ENCODE data around the gene TMEM170A.
A peak's percentile ranks its signal among the peaks of the same experiment; 100 is the strongest.
"Not testable (repeated sequence)": the region's sequence is repeated elsewhere in the genome, so short reads cannot be mapped to it uniquely, and the experiment has no call there.

TMEM170A gene

GRCh38 chr16:75464122-75464918 lies at the start of gene TMEM170A:
Gene TMEM170A (minus strand): TSS chr16:75464689. CDS start chr16:75464600, 89 bp downstream.
- peak; percentile 96 for ATAC-seq
- peak; percentile 100 for DNase-seq

DNA sequence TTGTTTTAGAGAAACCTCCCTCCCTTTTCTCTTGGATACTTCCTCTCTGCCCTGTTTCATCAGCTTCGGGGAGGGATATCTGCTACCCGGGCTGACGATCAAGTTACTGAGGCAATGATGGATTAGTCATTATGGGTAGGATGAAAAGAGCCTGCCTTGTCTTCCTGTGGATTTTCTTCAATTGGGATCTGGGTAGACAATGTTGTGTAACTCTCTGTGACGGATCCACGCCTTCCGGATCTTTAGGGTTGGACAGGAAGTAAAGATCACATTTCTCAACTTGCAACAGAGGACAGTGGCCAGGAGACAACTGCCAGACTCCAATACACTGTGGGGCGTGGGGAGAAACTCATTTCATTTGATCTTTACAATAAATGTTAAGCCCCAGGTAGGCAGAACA lies 42.1 kb upstream of the TMEM170A start:
- DNase-seq: no peak
- ATAC-seq: no peak

DNA sequence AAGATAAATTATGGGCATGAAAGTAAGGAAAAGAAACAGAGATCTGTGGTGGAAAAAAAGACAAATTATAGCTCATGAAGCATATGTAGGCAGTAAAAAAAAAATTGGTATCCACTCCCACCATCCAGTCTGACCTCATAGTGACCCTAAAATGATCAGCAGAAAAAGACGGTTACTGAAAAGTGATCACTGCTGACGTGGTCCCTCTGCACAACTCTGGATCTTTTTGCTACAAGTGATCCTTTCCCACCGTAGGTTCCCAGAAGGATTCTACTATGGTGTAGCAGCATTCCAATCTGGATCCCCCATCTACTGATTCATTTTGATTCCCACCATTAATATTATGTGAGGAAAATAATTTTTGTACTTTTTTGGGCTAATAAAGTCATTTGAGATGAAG lies 41.6 kb upstream of the TMEM170A start:
- DNase-seq (no peak), ATAC-seq (no peak)

- ATAC-seq: no peak
- DNase-seq: no peak
Observed at GRCh38 chr16:75503801-75504200, 39.3 kb upstream of the TMEM170A start.

- DNase-seq (no peak), ATAC-seq (no peak)
Observed at GRCh38 chr16:75502916-75503605, 38.6 kb upstream of the TMEM170A start.

DNA sequence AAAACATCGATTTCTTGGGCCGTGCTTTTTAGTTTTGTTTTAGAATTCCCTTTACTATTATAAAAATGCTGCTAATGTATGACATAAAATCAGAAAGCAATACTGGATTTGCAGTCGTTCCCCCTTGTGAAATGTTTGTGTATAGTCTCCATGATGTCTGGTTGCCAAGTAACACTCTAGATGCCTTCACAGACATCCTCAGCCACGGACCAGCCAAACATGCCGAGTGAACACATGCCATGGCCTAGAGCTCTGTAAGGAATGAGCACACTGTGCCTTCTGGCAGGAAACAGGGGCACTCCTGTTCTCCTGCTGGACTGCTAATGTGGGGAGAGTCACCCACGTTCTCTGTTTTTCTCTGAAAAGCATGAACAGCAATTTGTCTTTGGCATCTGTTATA lies 37.3 kb upstream of the TMEM170A start:
- not testable (repeated sequence) for ATAC-seq, DNase-seq

DNA sequence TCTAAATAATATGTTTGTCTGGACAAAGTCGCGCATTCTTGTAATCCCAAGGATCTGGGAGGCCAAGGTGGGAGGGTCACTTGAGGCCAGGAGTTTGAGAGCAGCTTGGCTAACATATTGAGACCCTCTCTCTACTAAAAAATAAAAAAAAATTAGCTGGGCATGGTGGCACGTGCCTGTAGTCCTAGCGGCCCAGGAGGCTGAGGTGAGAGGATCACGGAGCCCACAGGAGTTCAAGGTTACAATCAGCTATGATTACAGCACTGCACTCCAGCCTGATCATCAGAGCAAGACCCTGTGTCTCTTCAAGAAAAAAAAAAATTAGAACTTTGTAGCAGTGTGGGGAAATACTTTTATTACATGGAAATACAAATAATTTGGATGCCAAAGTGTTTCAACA lies 36.9 kb upstream of the TMEM170A start:
- DNase-seq: no peak
- no peak for ATAC-seq

- ATAC-seq, DNase-seq: not testable (repeated sequence)
Observed at GRCh38 chr16:75498605-75499322, 34.3 kb upstream of the TMEM170A start.

DNA sequence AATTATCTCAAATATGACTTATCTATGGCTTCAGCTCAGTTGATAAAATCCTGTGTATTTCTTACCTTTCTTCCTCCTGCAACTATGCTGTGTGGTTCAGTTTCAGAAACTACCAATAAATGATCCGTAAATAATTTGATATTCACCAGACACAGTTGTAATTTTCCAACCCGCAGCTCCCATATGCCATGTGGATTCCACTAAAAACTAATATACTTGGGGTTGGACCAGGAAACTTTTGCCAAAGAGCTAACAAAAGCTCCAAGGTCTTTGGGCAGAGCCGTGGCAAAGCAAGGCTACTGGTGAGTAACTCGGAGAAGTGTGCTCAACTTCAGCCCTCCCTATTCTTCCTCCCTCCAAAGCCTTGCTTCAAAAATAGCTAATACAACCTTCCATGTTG lies 33.1 kb upstream of the TMEM170A start:
- DNase-seq: no peak

GRCh38 chr16:75495076-75495674 lies 30.7 kb upstream of the TMEM170A start, which contains the start of gene CHST6:
Gene CHST6 (minus strand): TSS chr16:75495441. CDS start chr16:75479828, 15,613 bp downstream.
- peak; percentile 52 for DNase-seq

More for the DNA sequence above, 33.1 kb upstream of the TMEM170A start:
- ATAC-seq: no peak

DNA sequence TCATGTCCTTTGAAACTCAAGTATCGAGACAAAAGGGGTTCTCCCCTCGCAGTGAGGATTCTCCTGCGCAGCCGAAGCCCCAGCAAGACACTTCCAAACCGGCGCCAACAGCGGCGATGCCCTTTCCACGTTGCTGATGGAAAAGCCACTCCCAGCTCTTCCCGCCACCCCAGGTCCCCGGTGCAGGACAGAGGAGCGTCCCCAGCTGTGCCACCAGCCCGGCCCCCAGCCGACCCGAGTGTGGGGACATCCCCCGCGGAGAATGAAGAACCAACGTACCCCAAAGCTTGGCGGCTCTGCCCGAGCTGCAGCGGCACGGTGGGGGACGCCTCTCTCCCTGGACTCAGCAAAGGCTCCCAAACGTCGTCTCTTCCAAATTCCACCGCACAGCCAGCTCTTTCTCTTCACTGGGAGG lies 30.2 kb upstream of the TMEM170A start:
- no peak for ATAC-seq
- DNase-seq: no peak

More at GRCh38 chr16:75495076-75495674, 30.7 kb upstream of the TMEM170A start, which contains the start of gene CHST6:
- ATAC-seq: peak; percentile 69

DNA sequence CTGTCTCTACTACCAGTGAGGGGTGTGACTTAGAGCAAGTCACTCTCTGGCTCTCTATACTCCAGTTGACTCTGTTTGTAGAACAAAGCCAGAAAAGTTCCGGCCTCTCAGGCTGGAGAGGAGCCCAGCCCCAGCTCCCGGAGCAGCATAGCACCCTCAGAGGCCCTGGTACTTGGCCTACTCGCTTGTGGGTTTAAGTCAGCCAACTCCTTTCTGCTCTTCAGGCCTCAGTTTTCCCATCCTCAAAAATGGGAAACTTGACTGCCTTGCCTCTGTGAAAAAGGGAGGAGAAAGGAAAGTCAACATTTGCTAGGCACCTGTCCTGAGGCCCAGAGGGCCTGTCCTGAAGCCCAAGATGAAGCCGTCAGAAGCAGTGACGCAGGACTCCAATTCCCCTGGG lies 29.7 kb upstream of the TMEM170A start:
- DNase-seq (no peak), ATAC-seq (no peak)

- DNase-seq: no peak
- ATAC-seq: no peak
Observed at GRCh38 chr16:75491876-75492275, 27.4 kb upstream of the TMEM170A start.

DNA sequence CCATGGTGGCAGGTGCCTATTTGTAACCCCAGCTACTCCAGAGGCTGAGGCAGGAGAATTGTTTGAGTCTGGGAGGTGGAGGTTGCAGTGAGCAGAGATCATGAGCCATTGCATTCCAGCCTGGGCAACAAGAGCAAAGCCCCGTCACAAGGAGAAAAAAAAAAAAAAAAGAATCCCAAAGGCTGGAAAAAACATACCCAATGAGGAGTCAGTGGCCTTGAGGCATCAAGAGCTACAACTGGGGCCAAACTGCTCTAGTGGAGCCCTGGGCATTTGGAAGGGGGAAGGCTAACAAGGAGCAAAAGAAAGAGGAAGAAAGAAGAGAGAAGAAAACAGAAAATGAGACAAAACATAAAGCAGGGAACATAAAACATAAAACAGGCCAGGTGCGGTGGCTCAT lies 23.8 kb upstream of the TMEM170A start:
- DNase-seq (no peak), ATAC-seq (no peak)

DNA sequence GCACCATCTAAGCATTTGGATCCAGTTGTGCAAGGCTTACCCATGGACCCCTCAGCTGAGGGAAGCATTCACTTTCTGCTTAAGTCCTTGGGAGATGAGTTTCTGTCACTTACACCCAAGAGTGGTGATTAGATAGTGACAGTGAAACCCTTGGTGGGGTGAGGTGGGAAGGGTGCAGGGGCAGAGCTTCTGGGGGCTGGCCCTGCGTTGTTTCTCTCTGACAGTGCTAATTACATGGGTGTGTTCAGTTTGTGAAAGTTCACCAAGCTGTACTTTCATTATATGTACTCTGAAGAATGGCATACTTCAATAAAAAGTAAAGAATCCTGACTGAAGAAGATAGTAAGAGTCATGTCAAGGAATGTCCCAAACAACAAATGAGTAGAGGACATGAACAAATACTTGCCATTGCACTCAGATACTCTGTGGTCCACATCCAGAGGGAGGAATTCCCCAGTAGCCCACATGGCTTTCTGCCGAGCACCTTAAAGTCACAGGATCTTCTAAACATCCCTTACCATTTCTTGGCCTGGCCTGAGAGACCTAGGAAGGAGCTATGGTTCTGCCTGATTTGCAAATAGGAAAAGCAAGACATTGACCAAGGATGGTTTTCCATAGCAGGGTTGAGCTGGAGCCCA lies 22.3 kb upstream of the TMEM170A start:
- ATAC-seq: peak; percentile 26
- no peak for DNase-seq

- DNase-seq: no peak
- no peak for ATAC-seq
Observed at GRCh38 chr16:75486014-75486675, 21.7 kb upstream of the TMEM170A start.

GRCh38 chr16:75485230-75486013 lies 20.9 kb upstream of the TMEM170A start:
- ATAC-seq: no peak

DNA sequence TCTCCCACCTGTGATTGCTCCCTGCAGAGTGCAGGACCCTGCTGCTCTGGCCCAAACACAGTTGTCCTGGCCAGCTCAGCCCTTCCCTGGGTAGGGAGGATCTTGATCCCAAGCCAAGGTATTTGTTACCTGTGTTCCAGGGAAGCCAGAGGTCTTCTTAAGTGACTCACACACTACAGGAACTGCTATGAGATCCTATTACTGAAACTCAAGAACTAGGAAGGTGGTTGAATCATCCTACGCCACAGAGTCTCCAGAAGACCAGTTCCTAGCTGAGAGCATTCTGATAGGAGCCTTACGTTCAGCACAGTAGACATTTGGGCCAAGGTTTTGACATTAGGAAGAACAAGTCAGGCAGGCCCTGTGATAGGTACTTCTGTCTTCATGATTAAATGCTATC lies 18.7 kb upstream of the TMEM170A start:
- ATAC-seq: no peak
- DNase-seq: no peak

More at GRCh38 chr16:75485230-75486013, 20.9 kb upstream of the TMEM170A start:
- DNase-seq: no peak

GRCh38 chr16:75482434-75483205 lies 18.1 kb upstream of the TMEM170A start:
- DNase-seq: no peak
- no peak for ATAC-seq

All from stimulated activated naive CD8-positive, alpha-beta T cell treated with anti-CD3 and anti-CD28 coated beads, Interleukin-15, Interleukin-2, amounts not matched to agents 100 U/mL and 50 U/mL, for 24 hours (primary cell).